Dendritic cell treated with granulocyte-macrophage colony-stimulating factor and Interleukin-4, amounts not matched to agents 40 ng/mL and 50 ng/mL, for 4 days (primary cell): ENCODE measurements around the gene SEPHS2.
"Not testable (repeated sequence)": the region's sequence is repeated elsewhere in the genome, so short reads cannot be mapped to it uniquely, and the experiment has no call there.

Experiments used
- H3K27ac Mint-ChIP-seq: one replicate; pipeline ENCODE4 v1.8.0; 2022; ENCODE audit warnings: mild to moderate bottlenecking, mixed read lengths
- H3K27me3 Mint-ChIP-seq: one replicate; pipeline ENCODE4 v1.8.0; 2022; ENCODE audit warnings: mild to moderate bottlenecking, mixed read lengths
- H3K36me3 Mint-ChIP-seq: one replicate; pipeline ENCODE4 v1.8.0; 2022; ENCODE audit warnings: low read depth, mixed read lengths
- H3K4me1 Mint-ChIP-seq: one replicate; pipeline ENCODE4 v1.8.0; 2022; ENCODE audit warnings: low read depth, mixed read lengths
- H3K4me3 Mint-ChIP-seq: one replicate; pipeline ENCODE4 v1.8.0; 2022; ENCODE audit warnings: mild to moderate bottlenecking, moderate library complexity, mixed read lengths
- H3K9me3 Mint-ChIP-seq: one replicate; pipeline ENCODE4 v1.8.0; 2022; ENCODE audit warnings: mixed read lengths
- intact Hi-C: fragments of 100-400 bp; cut with micrococcal nuclease; formaldehyde crosslinking; loops from one replicate; pipeline ENCODE4 v1.15.0; 2022

The SEPHS2 gene

GRCh38 chr16:30407804-30408534 is 37.7 kb downstream of the SEPHS2 start:
- H3K27ac Mint-ChIP-seq, result peak overlapping the region; percentile 59
- H3K4me3 Mint-ChIP-seq, result peak overlapping the region; percentile 79
- H3K36me3 Mint-ChIP-seq, result peaks cover 25% of the 10 kb centered on the region
- H3K4me1 Mint-ChIP-seq, result peaks cover 46% of the 10 kb centered on the region
- peaks cover 1% of the 10 kb centered on the region for H3K27me3 Mint-ChIP-seq
- H3K9me3 Mint-ChIP-seq, result no peaks in the 10 kb centered on the region
- intact Hi-C loops, result loop anchor here (5.0 kb wide), 2 partner anchors 36 to 56 kb away; partner anchors contain the start of genes MYL11 and TBC1D10B

GRCh38 chr16:30407102-30407803 is 38.4 kb downstream of the SEPHS2 start, which contains the start of gene ZNF771:
TSS of gene ZNF771 (plus strand) at chr16:30407606. CDS start at chr16:30408054, 448 bp downstream.
- Mint-ChIP-seq H3K4me3 (peak within 1 kb of the TSS; percentile 79), H3K27me3 (peaks cover 1% of the 10 kb centered on the region), H3K4me1 (peaks cover 50% of the 10 kb centered on the region), H3K27ac (peak within 1 kb of the TSS; percentile 59), H3K36me3 (peaks cover 22% of the 10 kb centered on the region), H3K9me3 (no peaks in the 10 kb centered on the region)
- intact Hi-C loops, result loop anchor here (5.0 kb wide), 2 partner anchors 35 to 55 kb away; partner anchors contain the start of genes MYL11 and TBC1D10B

- Mint-ChIP-seq H3K4me1 (peaks cover 51% of the 10 kb centered on the region), H3K36me3 (peaks cover 17% of the 10 kb centered on the region), H3K9me3 (no peaks in the 10 kb centered on the region), H3K27me3 (peaks cover 4% of the 10 kb centered on the region), H3K27ac (peak overlapping the region; percentile 59), H3K4me3 (peak overlapping the region; percentile 79)
- intact Hi-C loops, result loop anchor here (5.0 kb wide), 2 partner anchors 34 to 54 kb away; partner anchors contain the start of genes MYL11 and TBC1D10B
Observed at GRCh38 chr16:30406795-30407101, 38.9 kb downstream of the SEPHS2 start.

- Mint-ChIP-seq H3K36me3 (peaks cover 22% of the 10 kb centered on the region), H3K9me3 (no peaks in the 10 kb centered on the region), H3K4me3 (no peak overlapping the region), H3K4me1 (peaks cover 35% of the 10 kb centered on the region), H3K27me3 (peaks cover 20% of the 10 kb centered on the region), H3K27ac (no peak overlapping the region)
- intact Hi-C loops, result no loop called here
Observed at GRCh38 chr16:30401768-30402425, 43.8 kb downstream of the SEPHS2 start.

GRCh38 chr16:30399435-30400186 is 46.1 kb downstream of the SEPHS2 start:
- peaks cover 25% of the 10 kb centered on the region for H3K36me3 Mint-ChIP-seq
- H3K9me3 Mint-ChIP-seq, result no peaks in the 10 kb centered on the region
- peaks cover 47% of the 10 kb centered on the region for H3K4me1 Mint-ChIP-seq
- intact Hi-C loops, result no loop called here
- H3K27ac Mint-ChIP-seq, result peak overlapping the region; percentile 84
- peak overlapping the region; percentile 85 for H3K4me3 Mint-ChIP-seq
- peaks cover 26% of the 10 kb centered on the region for H3K27me3 Mint-ChIP-seq

GRCh38 chr16:30398661-30399434 is 46.8 kb downstream of the SEPHS2 start:
- H3K36me3 Mint-ChIP-seq, result peaks cover 25% of the 10 kb centered on the region
- H3K27ac Mint-ChIP-seq, result no peak overlapping the region
- intact Hi-C loops, result no loop called here
- peaks cover 28% of the 10 kb centered on the region for H3K27me3 Mint-ChIP-seq
- H3K9me3 Mint-ChIP-seq, result no peaks in the 10 kb centered on the region
- no peak overlapping the region for H3K4me3 Mint-ChIP-seq
- H3K4me1 Mint-ChIP-seq, result peaks cover 45% of the 10 kb centered on the region

GRCh38 chr16:30397776-30398660 is 47.7 kb downstream of the SEPHS2 start:
- Mint-ChIP-seq H3K27ac (no peak overlapping the region), H3K36me3 (peaks cover 25% of the 10 kb centered on the region), H3K4me1 (peaks cover 40% of the 10 kb centered on the region), H3K4me3 (no peak overlapping the region), H3K9me3 (no peaks in the 10 kb centered on the region), H3K27me3 (peaks cover 31% of the 10 kb centered on the region)
- intact Hi-C loops, result no loop called here

- H3K27ac Mint-ChIP-seq, result no peak overlapping the region
- intact Hi-C loops, result no loop called here
- H3K4me1 Mint-ChIP-seq, result peaks cover 37% of the 10 kb centered on the region
- no peak overlapping the region for H3K4me3 Mint-ChIP-seq
- peaks cover 31% of the 10 kb centered on the region for H3K27me3 Mint-ChIP-seq
- no peaks in the 10 kb centered on the region for H3K9me3 Mint-ChIP-seq
- peaks cover 25% of the 10 kb centered on the region for H3K36me3 Mint-ChIP-seq
Observed at GRCh38 chr16:30397056-30397455, 48.6 kb downstream of the SEPHS2 start.

GRCh38 chr16:30396627-30397026 is 49.0 kb downstream of the SEPHS2 start:
- H3K27me3 Mint-ChIP-seq, result peaks cover 31% of the 10 kb centered on the region
- H3K36me3 Mint-ChIP-seq, result peaks cover 25% of the 10 kb centered on the region
- intact Hi-C loops, H3K27ac Mint-ChIP-seq, H3K4me3 Mint-ChIP-seq, H3K9me3 Mint-ChIP-seq: not testable (repeated sequence)
- H3K4me1 Mint-ChIP-seq, result peaks cover 34% of the 10 kb centered on the region

GRCh38 chr16:30395992-30396585 is 49.6 kb downstream of the SEPHS2 start:
- Mint-ChIP-seq H3K27ac (peak overlapping the region; percentile 13), H3K4me1 (peaks cover 28% of the 10 kb centered on the region)
- intact Hi-C loops, result no loop called here

GRCh38 chr16:30395155-30395991 is 50.3 kb downstream of the SEPHS2 start, which contains the start of gene ZNF48:
TSS of gene ZNF48 (plus strand) at chr16:30395420. CDS start at chr16:30395795, 375 bp downstream.
- Mint-ChIP-seq H3K9me3 (no peaks in the 10 kb centered on the region), H3K4me3 (peak within 1 kb of the TSS; percentile 80)
- intact Hi-C loops, result no loop called here

More at GRCh38 chr16:30395992-30396585, 49.6 kb downstream of the SEPHS2 start:
- H3K36me3 Mint-ChIP-seq, result peaks cover 25% of the 10 kb centered on the region
- no peaks in the 10 kb centered on the region for H3K9me3 Mint-ChIP-seq
- peaks cover 31% of the 10 kb centered on the region for H3K27me3 Mint-ChIP-seq
- peak overlapping the region; percentile 80 for H3K4me3 Mint-ChIP-seq

More at GRCh38 chr16:30395155-30395991, 50.3 kb downstream of the SEPHS2 start, which contains the start of gene ZNF48:
- Mint-ChIP-seq H3K27ac (peak within 1 kb of the TSS; percentile 84), H3K36me3 (peaks cover 25% of the 10 kb centered on the region), H3K4me1 (peaks cover 28% of the 10 kb centered on the region), H3K27me3 (peaks cover 36% of the 10 kb centered on the region)
